ENCODE results near the gene ZNF224. TPM values are rescaled to one million over a fixed set of nuclear protein-coding genes. Genes with fewer than 3 reads are reported as not detected.

ZNF224 gene
- total and polyA plus RNA-seq, 10 of the 15 experiments (the other 5 are each of a cell fraction or from before 2014, with no cell fraction given): 6.8 to 39.4 (median 17.2) TPM

DNA sequence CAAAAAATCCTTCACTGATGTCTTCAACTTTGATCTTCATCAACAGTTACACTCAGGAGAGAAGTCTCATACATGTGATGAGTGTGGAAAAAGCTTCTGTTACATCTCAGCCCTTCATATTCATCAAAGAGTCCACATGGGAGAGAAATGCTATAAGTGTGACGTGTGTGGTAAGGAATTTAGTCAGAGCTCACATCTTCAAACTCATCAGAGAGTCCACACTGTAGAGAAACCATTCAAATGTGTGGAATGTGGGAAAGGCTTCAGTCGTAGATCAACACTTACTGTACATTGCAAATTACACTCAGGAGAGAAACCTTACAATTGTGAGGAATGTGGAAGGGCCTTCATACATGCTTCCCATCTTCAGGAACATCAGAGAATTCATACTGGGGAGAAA is 62.3 kb downstream of the ZNF224 start (continued):
- TF ChIP-seq, protein P1, sequence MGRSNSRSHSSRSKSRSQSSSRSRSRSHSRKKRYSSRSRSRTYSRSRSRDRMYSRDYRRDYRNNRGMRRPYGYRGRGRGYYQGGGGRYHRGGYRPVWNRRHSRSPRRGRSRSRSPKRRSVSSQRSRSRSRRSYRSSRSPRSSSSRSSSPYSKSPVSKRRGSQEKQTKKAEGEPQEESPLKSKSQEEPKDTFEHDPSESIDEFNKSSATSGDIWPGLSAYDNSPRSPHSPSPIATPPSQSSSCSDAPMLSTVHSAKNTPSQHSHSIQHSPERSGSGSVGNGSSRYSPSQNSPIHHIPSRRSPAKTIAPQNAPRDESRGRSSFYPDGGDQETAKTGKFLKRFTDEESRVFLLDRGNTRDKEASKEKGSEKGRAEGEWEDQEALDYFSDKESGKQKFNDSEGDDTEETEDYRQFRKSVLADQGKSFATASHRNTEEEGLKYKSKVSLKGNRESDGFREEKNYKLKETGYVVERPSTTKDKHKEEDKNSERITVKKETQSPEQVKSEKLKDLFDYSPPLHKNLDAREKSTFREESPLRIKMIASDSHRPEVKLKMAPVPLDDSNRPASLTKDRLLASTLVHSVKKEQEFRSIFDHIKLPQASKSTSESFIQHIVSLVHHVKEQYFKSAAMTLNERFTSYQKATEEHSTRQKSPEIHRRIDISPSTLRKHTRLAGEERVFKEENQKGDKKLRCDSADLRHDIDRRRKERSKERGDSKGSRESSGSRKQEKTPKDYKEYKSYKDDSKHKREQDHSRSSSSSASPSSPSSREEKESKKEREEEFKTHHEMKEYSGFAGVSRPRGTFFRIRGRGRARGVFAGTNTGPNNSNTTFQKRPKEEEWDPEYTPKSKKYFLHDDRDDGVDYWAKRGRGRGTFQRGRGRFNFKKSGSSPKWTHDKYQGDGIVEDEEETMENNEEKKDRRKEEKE (IDR thresholded peaks at IDR 0.05): no peak

Small RNA genes within 50 kb of the gene (small RNA-seq; reads per million reads assigned to genes)
- not detected for gene RNU6-902P

Other genes starting within 250 kb of the ZNF224 start
Only the 7 nearest of the 14 such genes appear.
- 2.7 and 4.0 TPM in 2 replicates for gene ZNF230, start 91.4 kb upstream of the ZNF224 start, total RNA-seq (2014; rRNA removed)
- 3.9 and 4.0 TPM in 2 replicates for gene ZNF230, start 91.4 kb upstream of the ZNF224 start, total RNA-seq (2014; rRNA removed; fragmentation: Illumina TruSeq; extraction: Trizol)
- 2.3 and 4.1 TPM in 2 replicates for gene ZNF230, start 91.4 kb upstream of the ZNF224 start, total RNA-seq (2021)
- gene ZNF230, start 91.4 kb upstream of the ZNF224 start, polyA plus RNA-seq (2011; rRNA removed): 9.1 and 11.7 TPM in 2 replicates
- 3.4 and 3.6 TPM in 2 replicates for gene ZNF230, start 91.4 kb upstream of the ZNF224 start, polyA plus RNA-seq (2014; fragmentation: Illumina TruSeq; extraction: Trizol)
- gene ZNF230, start 91.4 kb upstream of the ZNF224 start, polyA plus RNA-seq (2014; fragmentation: Nextera tagmentation; extraction: Ambion mirVana): 1 to 10 TPM; 1.8 to 2.5 TPM
- gene ZNF230, start 91.4 kb upstream of the ZNF224 start, polyA plus RNA-seq (2014; rRNA removed): 2.6 and 4.0 TPM in 2 replicates
- gene ZNF230, start 91.4 kb upstream of the ZNF224 start, polyA plus RNA-seq (2016; fragmentation: Nextera tagmentation; extraction: Ambion mirVana): 1 to 10 TPM; 3.3 to 3.9 TPM
- 4.0 and 4.1 TPM in 2 replicates for gene ZNF222, start 69.0 kb upstream of the ZNF224 start, total RNA-seq (2014; rRNA removed)
- gene ZNF222, start 69.0 kb upstream of the ZNF224 start, total RNA-seq (2014; rRNA removed; fragmentation: Illumina TruSeq; extraction: Trizol): 4.6 and 5.6 TPM in 2 replicates
- gene ZNF222, start 69.0 kb upstream of the ZNF224 start, total RNA-seq (2021): 2.9 and 3.9 TPM in 2 replicates
- 5.9 and 8.7 TPM in 2 replicates for gene ZNF222, start 69.0 kb upstream of the ZNF224 start, polyA plus RNA-seq (2011; rRNA removed)
- gene ZNF222, start 69.0 kb upstream of the ZNF224 start, polyA plus RNA-seq (2014; fragmentation: Illumina TruSeq; extraction: Trizol): 4.4 and 7.4 TPM in 2 replicates
- 1 to 10 TPM; 3.3 to 4.7 TPM for gene ZNF222, start 69.0 kb upstream of the ZNF224 start, polyA plus RNA-seq (2014; fragmentation: Nextera tagmentation; extraction: Ambion mirVana)
- 3.2 and 4.6 TPM in 2 replicates for gene ZNF222, start 69.0 kb upstream of the ZNF224 start, polyA plus RNA-seq (2014; rRNA removed)
- gene ZNF222, start 69.0 kb upstream of the ZNF224 start, polyA plus RNA-seq (2016; fragmentation: Nextera tagmentation; extraction: Ambion mirVana): 1 to 10 TPM; 2.3 to 2.4 TPM
- gene ZNF223, start 42.3 kb upstream of the ZNF224 start, total RNA-seq (2014; rRNA removed): 0.11 TPM in 1 of 2 replicates, not detected in the other
- 0.18 TPM in 1 of 2 replicates, not detected in the other for gene ZNF223, start 42.3 kb upstream of the ZNF224 start, total RNA-seq (2014; rRNA removed; fragmentation: Illumina TruSeq; extraction: Trizol)
- not detected in 2 replicates for gene ZNF223, start 42.3 kb upstream of the ZNF224 start, total RNA-seq (2021)
- 3.7 and 5.0 TPM in 2 replicates for gene ZNF223, start 42.3 kb upstream of the ZNF224 start, polyA plus RNA-seq (2011; rRNA removed)
- gene ZNF223, start 42.3 kb upstream of the ZNF224 start, polyA plus RNA-seq (2014; fragmentation: Illumina TruSeq; extraction: Trizol): 0.09 TPM in 1 of 2 replicates, not detected in the other
- under 1 TPM in 1 of 2 experiments, not detected in 1; 0.16 TPM for gene ZNF223, start 42.3 kb upstream of the ZNF224 start, polyA plus RNA-seq (2014; fragmentation: Nextera tagmentation; extraction: Ambion mirVana)
- 0.05 and 0.14 TPM in 2 replicates for gene ZNF223, start 42.3 kb upstream of the ZNF224 start, polyA plus RNA-seq (2014; rRNA removed)
- gene ZNF223, start 42.3 kb upstream of the ZNF224 start, polyA plus RNA-seq (2016; fragmentation: Nextera tagmentation; extraction: Ambion mirVana): under 1 TPM in 1 of 2 experiments, not detected in 1; 0.20 TPM
- gene ZNF284, start 22.2 kb upstream of the ZNF224 start, total RNA-seq (2014; rRNA removed): 0.45 and 0.49 TPM in 2 replicates
- gene ZNF284, start 22.2 kb upstream of the ZNF224 start, total RNA-seq (2014; rRNA removed; fragmentation: Illumina TruSeq; extraction: Trizol): 0.72 and 0.88 TPM in 2 replicates
- gene ZNF284, start 22.2 kb upstream of the ZNF224 start, total RNA-seq (2021): 0.53 and 0.82 TPM in 2 replicates
- 1.7 TPM in 2 replicates for gene ZNF284, start 22.2 kb upstream of the ZNF224 start, polyA plus RNA-seq (2011; rRNA removed)
- 0.48 and 0.62 TPM in 2 replicates for gene ZNF284, start 22.2 kb upstream of the ZNF224 start, polyA plus RNA-seq (2014; fragmentation: Illumina TruSeq; extraction: Trizol)
- gene ZNF284, start 22.2 kb upstream of the ZNF224 start, polyA plus RNA-seq (2014; fragmentation: Nextera tagmentation; extraction: Ambion mirVana): under 1 TPM; 0.37 to 0.68 TPM
- gene ZNF284, start 22.2 kb upstream of the ZNF224 start, polyA plus RNA-seq (2014; rRNA removed): 0.25 and 0.35 TPM in 2 replicates
- under 1 TPM; 0.60 TPM for gene ZNF284, start 22.2 kb upstream of the ZNF224 start, polyA plus RNA-seq (2016; fragmentation: Nextera tagmentation; extraction: Ambion mirVana)
- 2.0 and 2.9 TPM in 2 replicates for gene ZNF225, start 19.0 kb downstream of the ZNF224 start, total RNA-seq (2014; rRNA removed)
- gene ZNF225, start 19.0 kb downstream of the ZNF224 start, total RNA-seq (2014; rRNA removed; fragmentation: Illumina TruSeq; extraction: Trizol): 4.4 and 5.0 TPM in 2 replicates
- 3.8 and 4.3 TPM in 2 replicates for gene ZNF225, start 19.0 kb downstream of the ZNF224 start, total RNA-seq (2021)
- 3.8 and 6.4 TPM in 2 replicates for gene ZNF225, start 19.0 kb downstream of the ZNF224 start, polyA plus RNA-seq (2011; rRNA removed)
- 2.8 and 3.4 TPM in 2 replicates for gene ZNF225, start 19.0 kb downstream of the ZNF224 start, polyA plus RNA-seq (2014; fragmentation: Illumina TruSeq; extraction: Trizol)
- 1 to 10 TPM; 1.3 to 1.4 TPM for gene ZNF225, start 19.0 kb downstream of the ZNF224 start, polyA plus RNA-seq (2014; fragmentation: Nextera tagmentation; extraction: Ambion mirVana)
- gene ZNF225, start 19.0 kb downstream of the ZNF224 start, polyA plus RNA-seq (2014; rRNA removed): 2.4 and 2.8 TPM in 2 replicates
- 1 to 10 TPM; 1.9 to 3.4 TPM for gene ZNF225, start 19.0 kb downstream of the ZNF224 start, polyA plus RNA-seq (2016; fragmentation: Nextera tagmentation; extraction: Ambion mirVana)
- gene ZNF234, start 47.2 kb downstream of the ZNF224 start, total RNA-seq (2014; rRNA removed): 6.3 and 6.8 TPM in 2 replicates
- 8.1 and 8.9 TPM in 2 replicates for gene ZNF234, start 47.2 kb downstream of the ZNF224 start, total RNA-seq (2014; rRNA removed; fragmentation: Illumina TruSeq; extraction: Trizol)
- 8.1 and 9.3 TPM in 2 replicates for gene ZNF234, start 47.2 kb downstream of the ZNF224 start, total RNA-seq (2021)
- gene ZNF234, start 47.2 kb downstream of the ZNF224 start, polyA plus RNA-seq (2011; rRNA removed): 10.5 and 15.3 TPM in 2 replicates
- gene ZNF234, start 47.2 kb downstream of the ZNF224 start, polyA plus RNA-seq (2014; fragmentation: Illumina TruSeq; extraction: Trizol): 5.3 and 6.0 TPM in 2 replicates
- gene ZNF234, start 47.2 kb downstream of the ZNF224 start, polyA plus RNA-seq (2014; fragmentation: Nextera tagmentation; extraction: Ambion mirVana): 1 to 10 TPM; 2.7 to 2.8 TPM
- 4.2 and 5.1 TPM in 2 replicates for gene ZNF234, start 47.2 kb downstream of the ZNF224 start, polyA plus RNA-seq (2014; rRNA removed)
- 1 to 10 TPM; 4.7 TPM for gene ZNF234, start 47.2 kb downstream of the ZNF224 start, polyA plus RNA-seq (2016; fragmentation: Nextera tagmentation; extraction: Ambion mirVana)
- 13.7 and 16.5 TPM in 2 replicates for gene ZNF226, start 70.7 kb downstream of the ZNF224 start, total RNA-seq (2014; rRNA removed)
- 17.8 and 20.3 TPM in 2 replicates for gene ZNF226, start 70.7 kb downstream of the ZNF224 start, total RNA-seq (2014; rRNA removed; fragmentation: Illumina TruSeq; extraction: Trizol)
- gene ZNF226, start 70.7 kb downstream of the ZNF224 start, total RNA-seq (2021): 17.2 and 18.5 TPM in 2 replicates
- 35.1 and 45.0 TPM in 2 replicates for gene ZNF226, start 70.7 kb downstream of the ZNF224 start, polyA plus RNA-seq (2011; rRNA removed)
- gene ZNF226, start 70.7 kb downstream of the ZNF224 start, polyA plus RNA-seq (2014; fragmentation: Illumina TruSeq; extraction: Trizol): 18.2 and 21.5 TPM in 2 replicates
- gene ZNF226, start 70.7 kb downstream of the ZNF224 start, polyA plus RNA-seq (2014; fragmentation: Nextera tagmentation; extraction: Ambion mirVana): 10 to 100 TPM; 35.1 to 35.3 TPM
- gene ZNF226, start 70.7 kb downstream of the ZNF224 start, polyA plus RNA-seq (2014; rRNA removed): 11.7 and 17.3 TPM in 2 replicates
- 10 to 100 TPM; 18.1 to 19.9 TPM for gene ZNF226, start 70.7 kb downstream of the ZNF224 start, polyA plus RNA-seq (2016; fragmentation: Nextera tagmentation; extraction: Ambion mirVana)